ENCODE data around the gene RPLP2.

Gene RPLP2

DNA sequence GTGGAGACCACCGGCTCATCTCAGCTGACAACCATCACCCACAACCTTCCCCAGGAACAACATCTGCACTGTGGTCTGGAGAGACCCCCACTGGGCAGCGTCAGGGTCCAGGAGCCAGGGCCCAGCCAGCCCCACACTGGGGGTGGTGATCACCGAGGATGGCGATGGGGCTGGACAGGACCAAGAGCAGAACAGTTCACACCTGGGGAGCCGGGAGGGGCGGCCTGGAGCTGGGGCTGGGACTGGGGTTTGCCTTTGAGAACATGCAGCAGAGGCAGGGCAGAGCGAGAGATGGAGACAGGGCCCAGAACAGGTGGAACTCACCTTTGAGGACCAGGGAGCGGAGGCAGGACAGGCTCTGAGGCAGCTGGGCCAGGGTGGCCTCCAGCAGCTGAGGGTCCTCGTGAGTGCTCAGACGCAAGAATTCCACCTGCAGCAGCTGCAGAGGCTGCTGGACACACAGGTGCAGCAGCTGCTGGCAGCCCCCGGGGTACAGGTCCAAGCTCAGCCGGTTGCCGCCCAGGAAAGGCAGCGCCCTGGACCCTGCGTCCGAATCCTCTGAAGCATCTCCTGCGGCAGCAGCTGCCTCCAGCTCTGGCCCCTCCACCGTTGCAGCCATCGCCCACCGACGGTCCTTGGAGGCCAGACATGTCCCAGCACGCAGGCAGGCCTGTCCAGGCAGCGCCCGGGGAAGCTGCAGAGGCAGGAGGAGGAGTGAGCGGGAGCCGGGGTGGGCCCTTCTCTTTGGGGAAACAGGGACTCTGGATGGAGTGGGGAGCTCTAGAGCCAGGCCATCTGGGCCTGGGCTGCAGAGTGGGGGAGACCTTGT is 5.8 kb upstream of the RPLP2 start:
- H3K9me3 Mint-ChIP-seq: no peaks in the 10 kb centered on the region
- H3K27me3 Mint-ChIP-seq: no peaks in the 10 kb centered on the region
- DNase-seq (no peak), ATAC-seq (no peak)
- peak overlapping the region; percentile 84 for H3K4me3 Mint-ChIP-seq
- H3K4me1 Mint-ChIP-seq: peaks cover 59% of the 10 kb centered on the region
- peak overlapping the region; percentile 26 to 31 for H3K27ac Mint-ChIP-seq

DNA sequence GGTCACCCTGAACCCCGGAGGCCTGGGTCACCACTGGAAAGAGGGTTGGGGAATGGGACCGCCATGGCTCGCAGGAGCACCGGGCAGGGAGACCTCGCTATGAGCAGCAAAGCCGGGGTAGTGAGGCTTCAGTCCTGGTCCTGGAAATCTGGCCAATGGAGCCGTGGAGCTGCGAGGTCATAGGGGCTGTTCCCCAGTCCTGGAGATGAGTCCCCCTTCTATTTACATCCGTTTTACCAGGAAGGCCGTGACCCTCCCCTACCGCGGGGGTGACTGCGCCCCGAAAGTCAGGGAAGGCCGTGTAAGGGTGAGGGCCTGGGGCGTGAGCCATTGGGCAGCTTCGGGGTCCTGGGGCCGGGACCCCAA is 5.2 kb upstream of the RPLP2 start:
- peak overlapping the region; percentile 26 to 76 for H3K27ac Mint-ChIP-seq
- DNase-seq (no peak), ATAC-seq (no peak)
- no peaks in the 10 kb centered on the region for H3K9me3 Mint-ChIP-seq
- peak overlapping the region; percentile 84 for H3K4me3 Mint-ChIP-seq
- no peaks in the 10 kb centered on the region for H3K27me3 Mint-ChIP-seq
- H3K4me1 Mint-ChIP-seq: peaks cover 61% of the 10 kb centered on the region

GRCh38 chr11:808427-809286 is 1.1 kb upstream of the RPLP2 start:
- ATAC-seq: no peak
- Mint-ChIP-seq H3K27ac (peak overlapping the region; percentile 98 to 99), H3K4me3 (peak overlapping the region; percentile 88 to 89), H3K9me3 (no peaks in the 10 kb centered on the region), H3K4me1 (peaks cover 75% of the 10 kb centered on the region), H3K27me3 (no peaks in the 10 kb centered on the region)
- no peak for DNase-seq

DNA sequence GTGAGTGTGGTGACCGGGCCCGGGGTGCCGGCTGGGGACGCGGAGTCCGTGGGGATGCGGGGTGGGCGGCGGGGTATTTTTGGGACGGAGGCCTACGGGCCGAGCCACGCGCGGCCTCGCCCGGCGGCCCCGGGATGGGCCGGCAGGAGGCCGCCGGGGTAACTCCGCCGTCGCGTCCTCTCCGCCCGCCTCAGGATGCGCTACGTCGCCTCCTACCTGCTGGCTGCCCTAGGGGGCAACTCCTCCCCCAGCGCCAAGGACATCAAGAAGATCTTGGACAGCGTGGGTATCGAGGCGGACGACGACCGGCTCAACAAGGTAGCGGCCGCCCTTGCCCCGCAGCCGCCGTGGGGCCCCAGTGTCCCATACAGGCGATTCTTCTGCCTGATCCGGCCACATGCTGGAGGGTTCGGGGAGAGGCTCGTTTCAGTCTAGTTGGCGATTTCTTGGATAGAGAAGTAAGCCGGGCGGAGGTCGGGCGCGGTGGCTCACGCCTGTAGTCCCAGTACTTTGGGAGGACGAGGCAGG is 337 bp downstream of the RPLP2 start:
- H3K9me3 Mint-ChIP-seq: no peaks in the 10 kb centered on the region
- H3K27ac Mint-ChIP-seq: peak overlapping the region; percentile 98 to 99
- ATAC-seq (peak; percentile 7), DNase-seq (no peak)
- H3K4me1 Mint-ChIP-seq: peaks cover 70% of the 10 kb centered on the region
- H3K27me3 Mint-ChIP-seq: no peaks in the 10 kb centered on the region
- peak overlapping the region; percentile 88 to 89 for H3K4me3 Mint-ChIP-seq

DNA sequence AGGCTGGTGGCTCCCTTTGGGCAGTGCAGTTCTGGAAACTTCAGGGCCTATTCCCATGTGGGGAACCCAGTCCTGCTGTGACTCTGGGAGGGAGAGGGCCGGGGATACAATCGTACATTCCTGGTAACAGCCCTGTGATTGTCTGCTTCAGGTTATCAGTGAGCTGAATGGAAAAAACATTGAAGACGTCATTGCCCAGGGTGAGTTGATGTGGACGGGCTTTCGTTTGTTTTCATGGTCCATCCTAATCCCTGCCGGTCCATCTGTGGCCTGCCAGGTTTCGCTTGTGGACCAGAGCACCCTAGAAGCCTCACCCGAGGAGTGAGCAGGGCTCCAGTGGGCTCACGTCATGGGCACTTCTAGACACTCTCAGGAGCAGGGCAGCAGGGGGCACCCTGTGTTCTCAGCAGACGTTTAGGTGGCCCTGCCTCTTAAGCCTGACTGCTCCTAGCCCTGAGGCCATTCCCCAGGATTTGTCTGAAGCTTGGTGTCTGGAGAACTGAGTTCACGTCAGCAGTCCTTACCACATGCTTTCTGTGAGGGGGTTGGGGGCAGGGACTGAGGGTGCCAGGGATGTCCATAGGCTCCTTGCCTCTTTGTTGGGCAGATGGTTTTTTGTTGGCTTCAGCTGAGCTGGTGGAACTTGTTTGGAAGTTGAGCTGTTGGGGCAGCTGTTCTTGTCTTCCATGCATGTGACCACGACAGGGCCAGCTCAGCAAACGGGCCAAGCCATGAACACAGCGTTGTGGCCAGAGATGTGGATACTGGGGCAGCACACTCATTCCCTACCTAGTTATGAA is 1.9 kb downstream of the RPLP2 start:
- ATAC-seq (no peak), DNase-seq (no peak)
- Mint-ChIP-seq H3K27me3 (no peaks in the 10 kb centered on the region), H3K27ac (peak overlapping the region; percentile 85 to 99), H3K9me3 (no peaks in the 10 kb centered on the region), H3K4me3 (peak overlapping the region; percentile 88 to 89), H3K4me1 (peaks cover 59% of the 10 kb centered on the region)

DNA sequence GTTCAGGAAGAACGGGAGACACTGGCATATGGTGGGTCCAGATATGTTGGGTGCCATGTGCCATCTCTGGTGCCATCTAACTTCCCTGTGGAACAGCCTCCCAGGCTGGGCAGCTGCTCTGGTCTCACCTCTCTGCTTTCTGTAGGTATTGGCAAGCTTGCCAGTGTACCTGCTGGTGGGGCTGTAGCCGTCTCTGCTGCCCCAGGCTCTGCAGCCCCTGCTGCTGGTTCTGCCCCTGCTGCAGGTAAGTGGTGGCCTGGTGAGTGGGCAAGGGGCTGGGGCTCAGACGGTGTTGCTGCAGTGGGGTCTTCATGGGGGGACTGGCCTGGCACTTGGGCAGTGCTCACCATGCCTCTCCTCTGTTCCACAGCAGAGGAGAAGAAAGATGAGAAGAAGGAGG is 2.6 kb downstream of the RPLP2 start:
- Mint-ChIP-seq H3K4me1 (peaks cover 53% of the 10 kb centered on the region), H3K4me3 (peak overlapping the region; percentile 49 to 88), H3K27me3 (no peaks in the 10 kb centered on the region), H3K9me3 (no peaks in the 10 kb centered on the region), H3K27ac (peak overlapping the region in 1 of 2 donors; percentile 83)
- DNase-seq (no peak), ATAC-seq (no peak)

- Mint-ChIP-seq H3K4me1 (peaks cover 53% of the 10 kb centered on the region), H3K4me3 (no peak overlapping the region), H3K9me3 (no peaks in the 10 kb centered on the region), H3K27me3 (no peaks in the 10 kb centered on the region), H3K27ac (no peak overlapping the region)
- DNase-seq (no peak), ATAC-seq (no peak)
These were observed 3.3 kb downstream of the RPLP2 start for GRCh38 chr11:813072-813455.

- Mint-ChIP-seq H3K4me3 (no peak overlapping the region), H3K27ac (peak overlapping the region in 1 of 2 donors; percentile 28), H3K9me3 (no peaks in the 10 kb centered on the region), H3K27me3 (no peaks in the 10 kb centered on the region), H3K4me1 (peaks cover 53% of the 10 kb centered on the region)
- no peak for DNase-seq
- no peak for ATAC-seq
These were observed 3.8 kb downstream of the RPLP2 start for GRCh38 chr11:813456-814096.

- no peaks in the 10 kb centered on the region for H3K9me3 Mint-ChIP-seq
- H3K27me3 Mint-ChIP-seq: no peaks in the 10 kb centered on the region
- peaks cover 52% of the 10 kb centered on the region for H3K4me1 Mint-ChIP-seq
- ATAC-seq (no peak), DNase-seq (no peak)
- H3K27ac Mint-ChIP-seq: no peak overlapping the region
- H3K4me3 Mint-ChIP-seq: no peak overlapping the region
These were observed 6.1 kb downstream of the RPLP2 start for GRCh38 chr11:815675-816432.

DNA sequence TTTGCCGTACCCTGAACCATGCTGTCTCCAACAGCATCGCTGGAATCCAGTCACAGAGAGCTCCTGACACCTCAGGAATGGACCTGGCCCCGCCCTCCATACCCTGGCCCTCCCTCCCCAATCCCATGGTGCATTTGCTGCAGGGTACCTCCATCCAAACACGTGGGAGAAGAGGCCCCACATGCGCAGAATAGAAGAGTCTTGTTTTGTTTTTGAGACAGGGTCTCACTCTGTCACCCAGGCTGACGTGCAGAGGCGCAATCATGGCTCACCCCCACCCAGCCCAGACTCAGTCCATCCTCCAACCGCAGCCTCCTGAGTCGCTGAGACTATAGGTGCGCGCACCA is 6.6 kb downstream of the RPLP2 start:
- peaks cover 52% of the 10 kb centered on the region for H3K4me1 Mint-ChIP-seq
- H3K27ac Mint-ChIP-seq: no peak overlapping the region
- H3K9me3 Mint-ChIP-seq: no peaks in the 10 kb centered on the region
- no peak overlapping the region for H3K4me3 Mint-ChIP-seq
- ATAC-seq (no peak), DNase-seq (no peak)
- no peaks in the 10 kb centered on the region for H3K27me3 Mint-ChIP-seq

- Mint-ChIP-seq H3K4me1 (peaks cover 43% of the 10 kb centered on the region), H3K9me3 (no peaks in the 10 kb centered on the region), H3K4me3 (peak within 1 kb of the TSS; percentile 87 to 93), H3K27me3 (no peaks in the 10 kb centered on the region), H3K27ac (peak within 1 kb of the TSS in 1 of 2 donors; percentile 96)
- no peak for ATAC-seq
- no peak for DNase-seq
These were observed 8.8 kb downstream of the RPLP2 start, which contains the start of gene PNPLA2 for GRCh38 chr11:818396-819128. Gene PNPLA2 (plus strand): TSS chr11:818914. CDS start chr11:819719, 805 bp downstream.

GRCh38 chr11:819129-819931 is 9.6 kb downstream of the RPLP2 start:
- Mint-ChIP-seq H3K9me3 (no peaks in the 10 kb centered on the region), H3K27me3 (no peaks in the 10 kb centered on the region), H3K4me3 (peak overlapping the region; percentile 87 to 93), H3K27ac (peak overlapping the region in 1 of 2 donors; percentile 96), H3K4me1 (peaks cover 37% of the 10 kb centered on the region)
- peak; percentile 84 for ATAC-seq
- peak; percentile 91 to 94 for DNase-seq

Measured in stimulated activated naive CD8-positive, alpha-beta T cell treated with anti-CD3 and anti-CD28 coated beads, Interleukin-15, amount 100 ng/mL, for 72 hours (primary cell).